ENCODE measurements around the gene VAMP8. TPM values are rescaled to one million over a fixed set of nuclear protein-coding genes. Genes with fewer than 3 reads are reported as not detected.

The VAMP8 gene
- total RNA-seq, 1 donor from 2014 or later = 10.0 TPM

DNA sequence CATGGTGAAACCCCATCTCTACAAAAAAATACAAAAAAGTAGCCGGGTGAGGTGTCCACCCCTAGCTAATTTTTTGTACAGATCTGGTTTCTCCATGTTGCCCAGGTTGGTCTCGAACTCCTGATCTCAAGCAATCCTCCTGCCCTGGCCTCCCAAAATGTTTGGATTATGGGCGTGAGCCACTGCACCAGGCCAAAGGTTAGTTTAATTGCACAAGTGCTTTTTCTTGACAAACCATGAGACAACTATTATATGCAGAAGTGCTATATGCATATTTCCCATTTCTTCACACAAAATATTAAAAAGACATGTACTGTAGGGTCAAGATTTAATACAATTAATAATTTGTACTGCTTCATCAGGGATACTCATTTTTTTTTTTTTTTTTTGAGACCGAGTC lies 11.1 kb upstream of the VAMP8 start:
- Histone ChIP-seq H3K27me3 (no peaks in the 10 kb centered on the region), H3K9me3 (no peaks in the 10 kb centered on the region), H3K4me3 (no peak overlapping the region), H3K27ac (no peak overlapping the region), H3K36me3 (no peaks in the 10 kb centered on the region), H3K4me1 (peaks cover 0 to 5% of the 10 kb centered on the region in 2 donors)
- intact Hi-C loops (cut with DNase I) = no loop called here
- TF ChIP-seq, protein P1, sequence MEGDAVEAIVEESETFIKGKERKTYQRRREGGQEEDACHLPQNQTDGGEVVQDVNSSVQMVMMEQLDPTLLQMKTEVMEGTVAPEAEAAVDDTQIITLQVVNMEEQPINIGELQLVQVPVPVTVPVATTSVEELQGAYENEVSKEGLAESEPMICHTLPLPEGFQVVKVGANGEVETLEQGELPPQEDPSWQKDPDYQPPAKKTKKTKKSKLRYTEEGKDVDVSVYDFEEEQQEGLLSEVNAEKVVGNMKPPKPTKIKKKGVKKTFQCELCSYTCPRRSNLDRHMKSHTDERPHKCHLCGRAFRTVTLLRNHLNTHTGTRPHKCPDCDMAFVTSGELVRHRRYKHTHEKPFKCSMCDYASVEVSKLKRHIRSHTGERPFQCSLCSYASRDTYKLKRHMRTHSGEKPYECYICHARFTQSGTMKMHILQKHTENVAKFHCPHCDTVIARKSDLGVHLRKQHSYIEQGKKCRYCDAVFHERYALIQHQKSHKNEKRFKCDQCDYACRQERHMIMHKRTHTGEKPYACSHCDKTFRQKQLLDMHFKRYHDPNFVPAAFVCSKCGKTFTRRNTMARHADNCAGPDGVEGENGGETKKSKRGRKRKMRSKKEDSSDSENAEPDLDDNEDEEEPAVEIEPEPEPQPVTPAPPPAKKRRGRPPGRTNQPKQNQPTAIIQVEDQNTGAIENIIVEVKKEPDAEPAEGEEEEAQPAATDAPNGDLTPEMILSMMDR (IDR thresholded peaks at IDR 0.05) = no peak
- no peak for DNase-seq (ENCODE audit: low spot score in 2 of 2)

DNA sequence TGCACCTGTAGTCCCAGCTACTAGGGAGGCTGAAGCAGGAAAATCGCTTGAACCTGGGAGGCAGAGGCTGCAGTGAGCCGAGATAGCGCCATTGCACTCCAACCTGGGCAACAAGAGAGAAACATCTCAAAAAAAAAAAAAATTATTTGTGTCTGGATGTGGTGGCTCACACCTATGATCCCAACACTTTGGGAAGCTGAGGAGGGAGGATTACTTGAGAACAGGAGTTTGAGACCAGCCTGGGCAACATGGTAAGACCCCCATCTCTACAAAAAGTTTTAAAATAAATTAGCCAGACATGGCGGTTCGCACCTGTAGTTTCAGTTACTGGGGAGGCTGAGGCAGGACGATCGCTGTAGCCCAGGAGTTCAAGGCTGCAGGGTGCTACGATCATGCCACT lies 1.6 kb upstream of the VAMP8 start:
- TF ChIP-seq, protein P1 (IDR thresholded peaks at IDR 0.05) = no peak
- intact Hi-C loops (cut with DNase I) = no loop called here
- no peak overlapping the region for H3K4me3 ChIP-seq
- H3K4me1 ChIP-seq = no peaks in the 10 kb centered on the region
- H3K27ac ChIP-seq = no peak overlapping the region
- no peaks in the 10 kb centered on the region for H3K9me3 ChIP-seq
- H3K36me3 ChIP-seq = no peaks in the 10 kb centered on the region
- no peak for DNase-seq (ENCODE audit: low spot score in 2 of 2)
- H3K27me3 ChIP-seq = no peaks in the 10 kb centered on the region

DNA sequence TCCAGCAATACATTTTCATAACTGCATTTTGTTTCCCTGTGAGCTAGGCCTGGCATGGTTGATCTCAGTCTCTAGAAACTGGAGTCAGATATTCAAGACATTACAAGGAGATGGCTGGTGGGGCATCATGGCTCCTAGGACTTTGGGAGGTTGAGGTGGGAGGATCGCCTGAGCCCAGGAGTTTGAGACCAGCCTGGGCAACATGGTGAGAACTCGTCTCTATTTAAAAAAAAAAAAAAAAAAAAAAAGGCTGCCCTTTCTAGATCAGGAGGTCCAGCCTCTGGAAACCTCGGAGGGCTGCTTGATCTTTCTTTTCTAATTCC lies 362 bp upstream of the VAMP8 start:
- peak overlapping the region in 1 of 2 donors; percentile 39 for H3K4me3 ChIP-seq
- TF ChIP-seq, protein P1 (IDR thresholded peaks at IDR 0.05) = no peak
- H3K27ac ChIP-seq = peak overlapping the region in 1 of 2 donors; percentile 44
- no peaks in the 10 kb centered on the region for H3K4me1 ChIP-seq
- H3K36me3 ChIP-seq = no peaks in the 10 kb centered on the region
- intact Hi-C loops (cut with DNase I) = no loop called here
- H3K9me3 ChIP-seq = no peaks in the 10 kb centered on the region
- no peak for DNase-seq (ENCODE audit: low spot score in 2 of 2)
- no peaks in the 10 kb centered on the region for H3K27me3 ChIP-seq

DNA sequence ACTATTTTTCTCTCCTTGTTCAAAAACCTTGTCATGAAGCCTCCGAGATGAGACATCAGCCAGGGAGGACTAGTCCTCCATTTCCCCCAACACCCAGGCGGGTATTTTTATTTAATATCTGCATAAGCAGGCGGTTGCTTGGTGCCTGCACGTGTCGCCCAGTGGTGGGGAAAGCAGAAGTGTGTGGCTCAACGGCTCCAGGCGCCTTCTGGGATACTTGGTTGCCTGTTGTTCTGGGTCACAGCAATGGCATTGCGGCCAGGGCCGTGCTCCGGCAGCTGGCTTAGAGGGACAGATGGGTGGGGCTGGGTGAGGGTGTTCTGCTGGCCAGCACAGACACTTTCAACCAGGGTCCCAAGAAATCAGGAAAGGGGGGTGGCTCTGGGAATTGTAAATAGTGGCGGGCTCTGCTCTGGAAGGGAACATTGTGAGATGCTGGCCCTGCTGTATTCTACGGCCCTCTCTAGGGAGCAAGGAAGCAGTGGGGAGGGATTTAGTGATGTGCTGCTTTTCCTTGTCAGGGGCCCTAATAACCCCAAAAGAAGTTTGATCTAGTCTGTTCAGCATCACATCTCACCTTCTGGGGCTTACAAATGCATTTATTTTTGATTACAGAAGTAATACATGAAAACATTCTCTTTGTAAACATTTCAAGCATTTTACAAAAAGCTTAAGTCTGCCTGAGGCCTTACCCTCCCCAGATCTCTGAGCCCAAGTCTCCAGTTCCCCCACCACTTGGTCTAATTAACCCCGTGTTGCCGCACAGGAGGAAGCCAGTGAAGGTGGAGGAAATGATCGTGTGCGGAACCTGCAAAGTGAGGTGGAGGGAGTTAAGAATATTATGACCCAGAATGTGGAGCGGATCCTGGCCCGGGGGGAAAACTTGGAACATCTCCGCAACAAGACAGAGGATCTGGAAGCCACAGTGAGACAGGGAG lies 1.1 kb downstream of the VAMP8 start:
- peak overlapping the region; percentile 44 to 52 for H3K27ac ChIP-seq
- DNase-seq (ENCODE audit: low spot score in 2 of 2) = peak in 1 of 2 donors; percentile 75
- peak overlapping the region; percentile 24 to 39 for H3K4me3 ChIP-seq
- no peaks in the 10 kb centered on the region for H3K9me3 ChIP-seq
- H3K4me1 ChIP-seq = no peaks in the 10 kb centered on the region
- TF ChIP-seq, protein P1 (IDR thresholded peaks at IDR 0.05) = no peak
- no peaks in the 10 kb centered on the region for H3K27me3 ChIP-seq
- no peaks in the 10 kb centered on the region for H3K36me3 ChIP-seq
- intact Hi-C loops (cut with DNase I) = no loop called here

DNA sequence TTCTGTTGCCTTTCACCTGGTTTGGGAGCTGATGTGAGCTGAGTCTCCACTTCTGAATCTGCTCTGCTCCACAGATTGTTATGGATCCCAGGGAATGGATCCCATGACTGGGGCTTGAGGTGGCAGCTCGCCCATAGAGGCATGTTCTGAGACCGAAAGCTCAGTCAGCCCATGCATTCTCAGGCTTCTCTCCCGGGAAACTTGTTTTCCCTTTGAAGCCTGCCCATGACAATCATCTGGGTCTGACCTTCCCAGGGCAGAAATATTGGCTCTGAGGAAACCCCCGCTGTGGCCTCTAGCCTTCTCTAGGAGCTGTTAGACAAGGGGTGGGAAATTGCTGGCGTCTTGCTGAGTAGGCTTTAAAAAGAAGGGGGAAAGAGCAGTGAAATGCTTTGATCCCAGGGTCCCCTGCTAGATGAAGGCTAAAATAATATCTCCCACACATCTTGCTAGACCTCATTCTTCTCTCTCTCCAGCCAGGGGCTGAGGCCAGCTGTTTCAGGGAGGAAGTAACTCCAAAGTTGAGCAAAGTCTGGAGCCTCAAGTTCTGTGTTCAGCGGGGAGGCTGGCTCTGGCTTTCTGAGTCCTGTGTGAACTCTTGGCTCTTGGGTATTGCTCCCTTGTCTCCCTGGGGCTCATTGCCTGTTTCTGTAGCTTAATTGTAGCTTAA lies 2.0 kb downstream of the VAMP8 start:
- intact Hi-C loops (cut with DNase I) = no loop called here
- H3K4me3 ChIP-seq = no peak overlapping the region
- peaks cover 0 to under 1% of the 10 kb centered on the region in 2 donors for H3K4me1 ChIP-seq
- peak overlapping the region; percentile 44 to 52 for H3K27ac ChIP-seq
- no peaks in the 10 kb centered on the region for H3K36me3 ChIP-seq
- DNase-seq (ENCODE audit: low spot score in 2 of 2) = no peak
- H3K27me3 ChIP-seq = no peaks in the 10 kb centered on the region
- TF ChIP-seq, protein P1 (IDR thresholded peaks at IDR 0.05) = no peak
- H3K9me3 ChIP-seq = no peaks in the 10 kb centered on the region

All from ascending aorta (tissue), 2 donors.